ENCODE results near the gene FUOM.
A peak's percentile ranks its signal among the peaks of the same experiment; 100 is the strongest.
"Not testable (repeated sequence)": the region's sequence is repeated elsewhere in the genome, so short reads cannot be mapped to it uniquely, and the experiment has no call there.

Gene FUOM

GRCh38 chr10:133378251-133379096, 20.7 kb upstream of the FUOM start:
- H3K27me3 ChIP-seq (replicated peaks; ENCODE audit: control insufficient read depth, insufficient read depth, low read length) = no peaks in the 10 kb centered on the region
- peak overlapping the region; percentile 82 for H3K4me3 ChIP-seq (replicated peaks; ENCODE audit: low read depth, low read length)
- DNase-seq (ENCODE audit: extremely low read depth, insufficient read length) = peak; percentile 78
- TF ChIP-seq, protein P1, sequence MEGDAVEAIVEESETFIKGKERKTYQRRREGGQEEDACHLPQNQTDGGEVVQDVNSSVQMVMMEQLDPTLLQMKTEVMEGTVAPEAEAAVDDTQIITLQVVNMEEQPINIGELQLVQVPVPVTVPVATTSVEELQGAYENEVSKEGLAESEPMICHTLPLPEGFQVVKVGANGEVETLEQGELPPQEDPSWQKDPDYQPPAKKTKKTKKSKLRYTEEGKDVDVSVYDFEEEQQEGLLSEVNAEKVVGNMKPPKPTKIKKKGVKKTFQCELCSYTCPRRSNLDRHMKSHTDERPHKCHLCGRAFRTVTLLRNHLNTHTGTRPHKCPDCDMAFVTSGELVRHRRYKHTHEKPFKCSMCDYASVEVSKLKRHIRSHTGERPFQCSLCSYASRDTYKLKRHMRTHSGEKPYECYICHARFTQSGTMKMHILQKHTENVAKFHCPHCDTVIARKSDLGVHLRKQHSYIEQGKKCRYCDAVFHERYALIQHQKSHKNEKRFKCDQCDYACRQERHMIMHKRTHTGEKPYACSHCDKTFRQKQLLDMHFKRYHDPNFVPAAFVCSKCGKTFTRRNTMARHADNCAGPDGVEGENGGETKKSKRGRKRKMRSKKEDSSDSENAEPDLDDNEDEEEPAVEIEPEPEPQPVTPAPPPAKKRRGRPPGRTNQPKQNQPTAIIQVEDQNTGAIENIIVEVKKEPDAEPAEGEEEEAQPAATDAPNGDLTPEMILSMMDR (IDR thresholded peaks at IDR 0.05; ENCODE audit: insufficient read depth, low read length, poor library complexity, severe bottlenecking) = no peak
- peaks cover 2% of the 10 kb centered on the region for H3K36me3 ChIP-seq (ENCODE audit: control insufficient read depth, insufficient read depth, low read length)

GRCh38 chr10:133377818-133378250, 20.0 kb upstream of the FUOM start:
- DNase-seq (ENCODE audit: extremely low read depth, insufficient read length) = no peak
- Histone ChIP-seq H3K27me3 (replicated peaks; ENCODE audit: control insufficient read depth, insufficient read depth, low read length) (no peaks in the 10 kb centered on the region), H3K36me3 (ENCODE audit: control insufficient read depth, insufficient read depth, low read length) (peaks cover 2% of the 10 kb centered on the region), H3K4me3 (replicated peaks; ENCODE audit: low read depth, low read length) (peak overlapping the region; percentile 82)
- TF ChIP-seq, protein P1 (IDR thresholded peaks at IDR 0.05; ENCODE audit: insufficient read depth, low read length, poor library complexity, severe bottlenecking) = no peak

DNA sequence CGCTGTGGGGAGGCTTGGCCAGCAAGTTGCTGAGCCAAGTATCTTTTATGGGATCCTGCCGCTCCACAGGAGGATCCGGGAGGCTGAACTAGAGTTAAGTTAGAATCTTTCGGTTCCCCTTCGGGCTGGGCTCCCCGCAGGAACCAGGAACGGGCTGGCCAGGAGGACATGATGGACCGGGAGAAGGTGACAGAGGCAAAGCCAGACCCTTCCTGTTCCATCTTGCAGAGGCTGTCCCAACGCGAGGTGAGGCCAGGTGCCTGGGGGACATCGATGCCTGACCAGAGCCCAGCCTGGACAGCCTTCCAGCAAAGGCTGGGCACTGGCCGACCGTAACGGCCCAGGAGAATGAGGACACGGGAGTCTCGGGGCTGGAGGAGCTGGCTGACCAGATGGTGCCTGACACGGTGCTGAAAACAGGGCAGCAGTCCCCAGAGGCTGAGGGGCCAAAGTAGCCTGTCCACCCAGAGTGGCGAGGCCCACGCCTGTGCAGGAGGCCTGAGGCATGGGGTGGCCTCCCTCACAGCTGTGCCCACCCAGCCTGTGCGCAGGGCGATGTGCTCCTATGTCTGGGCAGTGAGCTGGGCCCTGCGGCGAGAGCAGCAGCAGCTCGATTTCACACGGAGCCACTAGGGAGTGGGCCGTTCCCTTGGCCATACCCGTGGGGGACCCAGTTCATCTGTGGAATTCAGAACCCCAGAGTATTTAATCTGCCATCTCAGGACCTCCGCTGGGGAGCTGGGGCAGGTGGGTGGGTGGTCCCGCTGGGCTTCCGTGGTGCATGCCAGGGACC, 19.4 kb upstream of the FUOM start:
- no peak for DNase-seq (ENCODE audit: extremely low read depth, insufficient read length)
- Histone ChIP-seq H3K36me3 (ENCODE audit: control insufficient read depth, insufficient read depth, low read length) (peaks cover under 1% of the 10 kb centered on the region), H3K4me3 (replicated peaks; ENCODE audit: low read depth, low read length) (no peak overlapping the region), H3K27me3 (replicated peaks; ENCODE audit: control insufficient read depth, insufficient read depth, low read length) (no peaks in the 10 kb centered on the region)
- TF ChIP-seq, protein P1 (IDR thresholded peaks at IDR 0.05; ENCODE audit: insufficient read depth, low read length, poor library complexity, severe bottlenecking) = no peak

GRCh38 chr10:133376183-133376582, 18.4 kb upstream of the FUOM start:
- not testable (repeated sequence) for H3K27me3 ChIP-seq (replicated peaks; ENCODE audit: control insufficient read depth, insufficient read depth, low read length); H3K36me3 ChIP-seq (ENCODE audit: control insufficient read depth, insufficient read depth, low read length)

GRCh38 chr10:133375357-133376115, 17.7 kb upstream of the FUOM start:
- DNase-seq (ENCODE audit: extremely low read depth, insufficient read length) = no peak
- no peak overlapping the region for H3K4me3 ChIP-seq (replicated peaks; ENCODE audit: low read depth, low read length)
- no peaks in the 10 kb centered on the region; the same call in 1 of the 2 replicates for H3K36me3 ChIP-seq (ENCODE audit: control insufficient read depth, insufficient read depth, low read length)
- TF ChIP-seq, protein P1 (IDR thresholded peaks at IDR 0.05; ENCODE audit: insufficient read depth, low read length, poor library complexity, severe bottlenecking) = no peak
- H3K27me3 ChIP-seq (replicated peaks; ENCODE audit: control insufficient read depth, insufficient read depth, low read length) = no peaks in the 10 kb centered on the region

More at GRCh38 chr10:133376183-133376582, 18.4 kb upstream of the FUOM start:
- DNase-seq (ENCODE audit: extremely low read depth, insufficient read length); H3K4me3 ChIP-seq (replicated peaks; ENCODE audit: low read depth, low read length): not testable (repeated sequence)

Measured in GM06990 (cell line).